Brain microvascular endothelial cell (primary cell): ENCODE data around the gene S100B.
"Not testable (repeated sequence)": the region's sequence is repeated elsewhere in the genome, so short reads cannot be mapped to it uniquely, and the experiment has no call there.

Experiments used
- DNase-seq: peaks from one replicate; pipeline ENCODE4 v3.0.0-alpha.2; 2020
- H3K27ac ChIP-seq: fragments of 250-450 bp; sonication (Bioruptor Pico); 2 replicates; pipeline ENCODE4 v1.5.1; 2020; ENCODE audit warnings: mild to moderate bottlenecking, moderate library complexity
- H3K27me3 ChIP-seq: fragments of 250-450 bp; sonication (Bioruptor Pico); replicated peaks from 2 replicates; pipeline ENCODE4 v1.5.1; 2020; ENCODE audit warnings: mild to moderate bottlenecking
- H3K36me3 ChIP-seq: fragments of 250-450 bp; sonication (Bioruptor Pico); replicated peaks from 2 replicates; pipeline ENCODE4 v1.5.1; 2020; ENCODE audit warnings: mild to moderate bottlenecking
- H3K4me3 ChIP-seq: 2 replicates; pipeline ENCODE4 v1.5.1; 2011; ENCODE audit warnings: low read depth, mild to moderate bottlenecking, control low read depth, low read length, moderate library complexity
- CTCF ChIP-seq: IDR thresholded peaks from 2 replicates; pipeline ENCODE4 v1.5.1; 2011; ENCODE audit warnings: low read depth, mild to moderate bottlenecking, moderate library complexity, low read length, control low read depth, inconsistent platforms; ENCODE audit errors: missing control alignments
- in situ Hi-C: cut with HindIII; loops from 2 replicates; pipeline ENCODE4 v1.10.0; 2017; ENCODE audit warnings: low sequenced_read_pairs, low pct_ligation_motif_present

The S100B gene

GRCh38 chr21:46581780-46582307, 23.0 kb downstream of the S100B start:
- DNase-seq, result no peak
- Histone ChIP-seq H3K27ac (no peak overlapping the region), H3K36me3 (peaks cover 9% of the 10 kb centered on the region), H3K27me3 (no peaks in the 10 kb centered on the region), H3K4me3 (no peak overlapping the region)
- TF ChIP-seq CTCF, result no peak
- in situ Hi-C loops, result no loop called here

- H3K27me3 ChIP-seq, H3K36me3 ChIP-seq, DNase-seq, in situ Hi-C loops, H3K27ac ChIP-seq, H3K4me3 ChIP-seq: not testable (repeated sequence)
Measured at GRCh38 chr21:46579394-46579793, 25.5 kb downstream of the S100B start.

- H3K27ac ChIP-seq, DNase-seq, H3K4me3 ChIP-seq, H3K27me3 ChIP-seq, in situ Hi-C loops, H3K36me3 ChIP-seq: not testable (repeated sequence)
Measured at GRCh38 chr21:46577786-46578185, 27.1 kb downstream of the S100B start.

- H3K4me3 ChIP-seq, result no peak overlapping the region
- no peak for DNase-seq
- peaks cover 14% of the 10 kb centered on the region for H3K36me3 ChIP-seq
- in situ Hi-C loops, result no loop called here
- no peaks in the 10 kb centered on the region for H3K27me3 ChIP-seq
- no peak for TF ChIP-seq CTCF
- no peak overlapping the region for H3K27ac ChIP-seq
Measured at GRCh38 chr21:46572850-46573249, 32.0 kb downstream of the S100B start.

- in situ Hi-C loops, result no loop called here
- Histone ChIP-seq H3K27me3 (no peaks in the 10 kb centered on the region), H3K36me3 (peaks cover 36% of the 10 kb centered on the region), H3K27ac (no peak overlapping the region), H3K4me3 (no peak overlapping the region)
- TF ChIP-seq CTCF, result no peak
- no peak for DNase-seq
Measured at GRCh38 chr21:46570631-46571030, 34.3 kb downstream of the S100B start.

GRCh38 chr21:46570119-46570518, 34.8 kb downstream of the S100B start:
- in situ Hi-C loops, result no loop called here
- no peak for TF ChIP-seq CTCF
- Histone ChIP-seq H3K4me3 (no peak overlapping the region), H3K27me3 (no peaks in the 10 kb centered on the region), H3K27ac (no peak overlapping the region), H3K36me3 (peaks cover 41% of the 10 kb centered on the region)
- no peak for DNase-seq

GRCh38 chr21:46569081-46569480, 35.8 kb downstream of the S100B start:
- no peaks in the 10 kb centered on the region for H3K27me3 ChIP-seq
- in situ Hi-C loops, result no loop called here
- H3K36me3 ChIP-seq, result peaks cover 52% of the 10 kb centered on the region
- TF ChIP-seq CTCF, result no peak
- H3K27ac ChIP-seq, result no peak overlapping the region
- no peak for DNase-seq
- H3K4me3 ChIP-seq, result no peak overlapping the region
